HCT116 (cell line): ENCODE measurements around the gene SECISBP2. TPM values are rescaled to one million over a fixed set of nuclear protein-coding genes. Genes with fewer than 3 reads are reported as not detected.

Experiments used
- ATAC-seq: fragments of 200-7000 bp; cut with Tn5 transposase; 2 replicates; pipeline ENCODE4 v1.9.1; 2020; ENCODE audit warnings: mild to moderate bottlenecking, moderate library complexity
- BruUV-seq: library from RNA; stranded (reverse); fragments of 400-500 nt; replicated peaks from 2 replicates; lab custom pipeline; 2021; lab: Mats Ljungman, UMichigan
- CTCF ChIA-PET: fragments of 300-600 bp; sonication (Branson Sonifier 250); formaldehyde crosslinking; loops from one replicate; lab custom pipeline; 2021; ENCODE audit warnings: antibody characterized with exemption; lab: Charles Lee
- POLR2A ChIA-PET: fragments of 300-600, 350-600 bp; sonication (Branson Sonifier 250); formaldehyde crosslinking; loops from one replicate; lab custom pipeline; 2021; ENCODE audit warnings: antibody characterized with exemption; lab: Charles Lee
- RAD21 ChIA-PET, 2 experiments: fragments of 300-600 bp; sonication (Branson Sonifier 250); formaldehyde crosslinking; loops; one replicate each; lab custom pipeline; 2023; ENCODE audit warnings: low total read pairs in 2 of 2; ENCODE audit not compliant: uncharacterized antibody in 2 of 2, unreplicated experiment in 2 of 2, low non-redundant PET in 1 of 2; lab: Charles Lee
- DNase-seq: peaks from one replicate; pipeline ENCODE4 v3.0.0-alpha.2; 2010; ENCODE audit warnings: low read depth, low spot score
- H2AFZ ChIP-seq: fragments of 200-600 bp; shearing (Covaris generic), sonication (generic); 2 replicates; pipeline ENCODE4 v1.6.1; 2017; ENCODE audit warnings: low read depth, mixed run types, mixed read lengths, antibody characterized with exemption, low read length; ENCODE audit not compliant: poor library complexity, severe bottlenecking
- H3K27ac ChIP-seq: 2 replicates; pipeline ENCODE4 v1.5.1; 2012; ENCODE audit warnings: low read depth, low read length
- H3K27me3 ChIP-seq: fragments of 200-600 bp; sonication (generic); 2 replicates; pipeline ENCODE4 v1.6.1; 2016; ENCODE audit warnings: mixed run types, low read length, mixed read lengths; ENCODE audit not compliant: insufficient read depth
- H3K36me3 ChIP-seq, 2 experiments: fragments of 200-500 bp in 1 of 2; fragments of 200-600 bp in 1 of 2; sonication (Bioruptor generic) in 1 of 2; sonication (generic) in 1 of 2; 2 replicates each; pipeline versions ENCODE4 v1.5.1 to v1.6.1; 2014 to 2016; ENCODE audit warnings: low read length in 2 of 2, inconsistent platforms in 1 of 2, mixed read lengths in 1 of 2, mixed run types in 1 of 2; ENCODE audit not compliant: insufficient read depth in 2 of 2, control insufficient read depth in 1 of 2
- H3K4me1 ChIP-seq, 2 experiments: fragments of 200-600 bp in 1 of 2; sonication (generic) in 1 of 2; 2 replicates each; pipeline versions ENCODE4 v1.5.1 to v1.6.1; 2012 to 2017; ENCODE audit warnings: low read length in 2 of 2, inconsistent platforms in 1 of 2, mild to moderate bottlenecking in 1 of 2, mixed read lengths in 1 of 2, mixed run types in 1 of 2, moderate library complexity in 1 of 2; ENCODE audit not compliant: insufficient read depth in 2 of 2, control insufficient read depth in 1 of 2
- H3K4me2 ChIP-seq: fragments of 200-600 bp; sonication (generic); 2 replicates; pipeline ENCODE4 v1.6.1; 2017; ENCODE audit warnings: mixed run types, low read length, mixed read lengths
- H3K4me3 ChIP-seq, 2 experiments: fragments of 200-600 bp in 1 of 2; sonication (generic) in 1 of 2; replicated peaks in 1 of 2; 2 replicates each; pipeline ENCODE4 v1.5.1; 2011 to 2016; ENCODE audit warnings: low read length in 2 of 2, control low read depth in 1 of 2, low read depth in 1 of 2, mild to moderate bottlenecking in 1 of 2, mixed read lengths in 1 of 2, mixed run types in 1 of 2
- H3K79me2 ChIP-seq: fragments of 200-600 bp; sonication (generic); 2 replicates; pipeline ENCODE4 v1.6.1; 2017; ENCODE audit warnings: mild to moderate bottlenecking, mixed run types, low read length, moderate library complexity, mixed read lengths; ENCODE audit not compliant: insufficient read depth
- H3K9ac ChIP-seq: fragments of 200-600 bp; sonication (generic); 2 replicates; pipeline ENCODE4 v1.6.1; 2016; ENCODE audit warnings: low read length, mixed read lengths
- H3K9me2 ChIP-seq: fragments of 200-600 bp; sonication (generic), shearing (Covaris generic); 2 replicates; pipeline ENCODE4 v1.6.1; 2017; ENCODE audit warnings: mixed run types, mild to moderate bottlenecking, moderate library complexity; ENCODE audit not compliant: insufficient read depth
- H3K9me3 ChIP-seq, 2 experiments: fragments of 200-500 bp in 1 of 2; fragments of 200-600 bp in 1 of 2; sonication (Bioruptor generic) in 1 of 2; sonication (generic) in 1 of 2; 2 replicates each; pipeline ENCODE4 v1.6.1; 2014 to 2017; ENCODE audit warnings: low read length in 2 of 2, mixed read lengths in 2 of 2, inconsistent platforms in 1 of 2, low read depth in 1 of 2, mild to moderate bottlenecking in 1 of 2, mixed run types in 1 of 2, moderate library complexity in 1 of 2; ENCODE audit not compliant: control insufficient read depth in 1 of 2, insufficient read depth in 1 of 2
- H4K20me1 ChIP-seq: fragments of 200-600 bp; sonication (generic), shearing (Covaris generic); 2 replicates; pipeline ENCODE4 v1.6.1; 2017; ENCODE audit warnings: mixed run types, mild to moderate bottlenecking, moderate library complexity; ENCODE audit not compliant: insufficient read depth
- CEBPB ChIP-seq: IDR thresholded peaks from 2 replicates; pipeline ENCODE4 v1.6.1; 2012; ENCODE audit warnings: low read depth
- EGR1 ChIP-seq: IDR thresholded peaks from 2 replicates; pipeline ENCODE4 v1.6.1; 2012; ENCODE audit warnings: low read depth
- ELF1 ChIP-seq: IDR thresholded peaks from 2 replicates; pipeline ENCODE4 v1.6.1; 2012; ENCODE audit warnings: low read depth, borderline replicate concordance
- EZH2 ChIP-seq: fragments of 200-600 bp; sonication (generic); IDR thresholded peaks from 2 replicates; pipeline ENCODE4 v1.6.1; 2017; ENCODE audit warnings: antibody characterized with exemption, mixed run types
- EZH2phosphoT487 ChIP-seq: fragments of 200-600 bp; IDR thresholded peaks from 2 replicates; pipeline ENCODE4 v1.6.1; 2018; ENCODE audit warnings: antibody characterized with exemption, borderline replicate concordance
- FOSL1 ChIP-seq: IDR thresholded peaks from 2 replicates; pipeline ENCODE4 v1.6.1; 2012; ENCODE audit warnings: low read depth
- JUND ChIP-seq: IDR thresholded peaks from 2 replicates; pipeline ENCODE4 v1.6.1; 2012
- POLR2A ChIP-seq: IDR thresholded peaks from 2 replicates; pipeline ENCODE4 v1.7.0; 2011; ENCODE audit warnings: borderline replicate concordance; ENCODE audit not compliant: insufficient read depth, insufficient read length; ENCODE audit errors: extremely low read depth
- POLR2AphosphoS5 ChIP-seq: IDR thresholded peaks from 2 replicates; pipeline ENCODE4 v1.6.1; 2011; ENCODE audit warnings: mild to moderate bottlenecking, low read depth, low read length, moderate library complexity
- RAD21 ChIP-seq: IDR thresholded peaks from 2 replicates; pipeline ENCODE4 v1.6.1; 2012; ENCODE audit warnings: low read depth, mild to moderate bottlenecking
- SIN3A ChIP-seq: IDR thresholded peaks from 2 replicates; pipeline ENCODE4 v1.6.1; 2012; ENCODE audit warnings: low read depth
- SRF ChIP-seq: IDR thresholded peaks from 2 replicates; pipeline ENCODE4 v1.6.1; 2012; ENCODE audit warnings: low read depth
- TCF7L2 ChIP-seq: IDR thresholded peaks from 2 replicates; pipeline ENCODE4 v1.7.0; 2011; ENCODE audit warnings: borderline replicate concordance, inconsistent platforms; ENCODE audit not compliant: insufficient read depth, insufficient read length; ENCODE audit errors: extremely low read depth
- YY1 ChIP-seq: IDR thresholded peaks from 2 replicates; pipeline ENCODE4 v1.6.1; 2011; ENCODE audit warnings: low read length, low read depth, moderate library complexity, mild to moderate bottlenecking; ENCODE audit not compliant: insufficient replicate concordance; ENCODE audit errors: extremely low read depth
- ZFX ChIP-seq: fragments of 450-650 bp; IDR thresholded peaks from 2 replicates; pipeline ENCODE4 v1.6.1; 2017
- ZNF274 ChIP-seq: fragments of 200-500 bp; sonication (Bioruptor generic); IDR thresholded peaks from 2 replicates; pipeline ENCODE4 v1.6.1; 2014; ENCODE audit warnings: mild to moderate bottlenecking, low read depth, low read length, inconsistent platforms
- intact Hi-C: fragments of 100-400 bp; cut with micrococcal nuclease; formaldehyde crosslinking; loops from 2 replicates; pipeline ENCODE4 v1.10.0; 2022
- total RNA-seq: library from RNA; stranded (reverse); gene quantifications from one replicate; pipeline ENCODE4 v1.2.1, GENCODE V29; 2021; ENCODE audit not compliant: unreplicated experiment
- TF ChIP-seq, protein P1 (sequence below): IDR thresholded peaks from 2 replicates; pipeline ENCODE4 v1.6.1; 2011; ENCODE audit warnings: mild to moderate bottlenecking, low read length, moderate library complexity; ENCODE audit not compliant: insufficient replicate concordance; ENCODE audit errors: extremely low read depth
- TF ChIP-seq, protein P2 (sequence below): IDR thresholded peaks from 2 replicates; pipeline ENCODE4 v1.6.1; 2012
- TF ChIP-seq, protein P3 (sequence below): IDR thresholded peaks from 2 replicates; pipeline ENCODE4 v1.6.1; 2012
- TF ChIP-seq, protein P4 (sequence below), 3 experiments: fragments of 200-600 bp in 1 of 3; sonication (generic) in 1 of 3; IDR thresholded peaks in 2 of 3; conservative IDR thresholded peaks in 1 of 3; 2 replicates each; pipeline ENCODE4 v1.5.1; 2012 to 2017; ENCODE audit warnings: low read depth in 2 of 3, low read length in 2 of 3, antibody characterized with exemption in 1 of 3, borderline replicate concordance in 1 of 3, control low read depth in 1 of 3, mild to moderate bottlenecking in 1 of 3, mixed read lengths in 1 of 3, mixed run types in 1 of 3, moderate library complexity in 1 of 3; ENCODE audit not compliant: insufficient read depth in 1 of 3

Gene SECISBP2
- total RNA-seq, 1 experiment from 2014 or later = 41.6 TPM

DNA sequence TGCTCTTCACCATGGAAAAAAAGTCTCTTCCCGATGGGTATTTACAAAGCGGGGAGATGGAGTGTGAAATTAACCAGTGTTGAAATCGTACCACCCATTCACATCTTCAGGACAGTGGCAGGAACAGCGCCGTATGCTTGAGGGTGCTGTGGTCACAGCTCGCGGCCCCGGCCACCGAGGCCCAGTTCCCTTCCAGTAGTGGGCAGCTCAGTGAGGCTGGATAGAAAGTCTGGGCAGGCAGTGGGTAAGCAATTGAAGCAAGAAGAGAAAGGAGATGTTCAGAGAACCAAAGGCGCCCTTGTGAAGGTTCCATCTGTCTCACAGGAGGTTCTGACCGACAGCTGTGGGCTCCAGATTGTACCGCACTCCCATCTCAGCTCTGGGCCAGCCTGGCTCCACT lies 59.1 kb downstream of the SECISBP2 start:
- TF ChIP-seq RAD21 (no peak), ELF1 (no peak), FOSL1 (no peak), POLR2AphosphoS5 (no peak), SRF (no peak), POLR2A (no peak), CEBPB (no peak), TCF7L2 (no peak), ZFX (no peak), EZH2phosphoT487 (no peak), EZH2 (no peak), ZNF274 (no peak), EGR1 (no peak), JUND (no peak), YY1 (no peak), SIN3A (no peak)
- TF ChIP-seq, protein P1, sequence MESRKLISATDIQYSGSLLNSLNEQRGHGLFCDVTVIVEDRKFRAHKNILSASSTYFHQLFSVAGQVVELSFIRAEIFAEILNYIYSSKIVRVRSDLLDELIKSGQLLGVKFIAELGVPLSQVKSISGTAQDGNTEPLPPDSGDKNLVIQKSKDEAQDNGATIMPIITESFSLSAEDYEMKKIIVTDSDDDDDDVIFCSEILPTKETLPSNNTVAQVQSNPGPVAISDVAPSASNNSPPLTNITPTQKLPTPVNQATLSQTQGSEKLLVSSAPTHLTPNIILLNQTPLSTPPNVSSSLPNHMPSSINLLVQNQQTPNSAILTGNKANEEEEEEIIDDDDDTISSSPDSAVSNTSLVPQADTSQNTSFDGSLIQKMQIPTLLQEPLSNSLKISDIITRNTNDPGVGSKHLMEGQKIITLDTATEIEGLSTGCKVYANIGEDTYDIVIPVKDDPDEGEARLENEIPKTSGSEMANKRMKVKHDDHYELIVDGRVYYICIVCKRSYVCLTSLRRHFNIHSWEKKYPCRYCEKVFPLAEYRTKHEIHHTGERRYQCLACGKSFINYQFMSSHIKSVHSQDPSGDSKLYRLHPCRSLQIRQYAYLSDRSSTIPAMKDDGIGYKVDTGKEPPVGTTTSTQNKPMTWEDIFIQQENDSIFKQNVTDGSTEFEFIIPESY = no peak
- TF ChIP-seq, protein P2, sequence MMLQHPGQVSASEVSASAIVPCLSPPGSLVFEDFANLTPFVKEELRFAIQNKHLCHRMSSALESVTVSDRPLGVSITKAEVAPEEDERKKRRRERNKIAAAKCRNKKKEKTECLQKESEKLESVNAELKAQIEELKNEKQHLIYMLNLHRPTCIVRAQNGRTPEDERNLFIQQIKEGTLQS = no peak
- TF ChIP-seq, protein P3, sequence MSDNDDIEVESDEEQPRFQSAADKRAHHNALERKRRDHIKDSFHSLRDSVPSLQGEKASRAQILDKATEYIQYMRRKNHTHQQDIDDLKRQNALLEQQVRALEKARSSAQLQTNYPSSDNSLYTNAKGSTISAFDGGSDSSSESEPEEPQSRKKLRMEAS = no peak
- TF ChIP-seq, protein P4, sequence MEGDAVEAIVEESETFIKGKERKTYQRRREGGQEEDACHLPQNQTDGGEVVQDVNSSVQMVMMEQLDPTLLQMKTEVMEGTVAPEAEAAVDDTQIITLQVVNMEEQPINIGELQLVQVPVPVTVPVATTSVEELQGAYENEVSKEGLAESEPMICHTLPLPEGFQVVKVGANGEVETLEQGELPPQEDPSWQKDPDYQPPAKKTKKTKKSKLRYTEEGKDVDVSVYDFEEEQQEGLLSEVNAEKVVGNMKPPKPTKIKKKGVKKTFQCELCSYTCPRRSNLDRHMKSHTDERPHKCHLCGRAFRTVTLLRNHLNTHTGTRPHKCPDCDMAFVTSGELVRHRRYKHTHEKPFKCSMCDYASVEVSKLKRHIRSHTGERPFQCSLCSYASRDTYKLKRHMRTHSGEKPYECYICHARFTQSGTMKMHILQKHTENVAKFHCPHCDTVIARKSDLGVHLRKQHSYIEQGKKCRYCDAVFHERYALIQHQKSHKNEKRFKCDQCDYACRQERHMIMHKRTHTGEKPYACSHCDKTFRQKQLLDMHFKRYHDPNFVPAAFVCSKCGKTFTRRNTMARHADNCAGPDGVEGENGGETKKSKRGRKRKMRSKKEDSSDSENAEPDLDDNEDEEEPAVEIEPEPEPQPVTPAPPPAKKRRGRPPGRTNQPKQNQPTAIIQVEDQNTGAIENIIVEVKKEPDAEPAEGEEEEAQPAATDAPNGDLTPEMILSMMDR (IDR thresholded peaks at IDR 0.05 in 2 of 3, conservative IDR thresholded peaks at IDR 0.05 in 1 of 3; ENCODE audit: borderline replicate concordance in 1 of 3, insufficient read depth in 1 of 3, low read depth in 2 of 3, low read length in 2 of 3) = no peak
- no peak for ATAC-seq
- no peaks in the 10 kb centered on the region for H3K4me1 ChIP-seq
- no peak overlapping the region for H2AFZ ChIP-seq
- H3K36me3 ChIP-seq = peaks cover 0 to 3% of the 10 kb centered on the region in 2 experiments; a peak in 2 of 4 replicates
- no peaks in the 10 kb centered on the region for H4K20me1 ChIP-seq
- no peaks in the 10 kb centered on the region for H3K79me2 ChIP-seq
- H3K27me3 ChIP-seq = no peaks in the 10 kb centered on the region
- RAD21 ChIA-PET = no interaction called here
- no TSS peak for BruUV-seq
- intact Hi-C loops = no loop called here
- H3K9me3 ChIP-seq = no peaks in the 10 kb centered on the region
- H3K4me3 ChIP-seq = no peak overlapping the region
- no peak overlapping the region for H3K27ac ChIP-seq
- no peaks in the 10 kb centered on the region for H3K9me2 ChIP-seq
- POLR2A ChIA-PET = no interaction called here
- no peak for DNase-seq
- CTCF ChIA-PET = no interaction called here
- no peak overlapping the region for H3K9ac ChIP-seq
- no peak overlapping the region for H3K4me2 ChIP-seq
